Endothelial cell of umbilical vein (primary cell): ENCODE results near the gene AHNAK2. TPM values are rescaled to one million over a fixed set of nuclear protein-coding genes. Genes with fewer than 3 reads are reported as not detected.

Experiments used
- BruUV-seq: library from RNA; stranded (reverse); fragments of 400-500 nt; replicated peaks from 2 replicates; lab custom pipeline; 2021; lab: Mats Ljungman, UMichigan
- CTCF ChIA-PET: fragments of 300-600, 350-600 bp; sonication (Branson Sonifier 250); formaldehyde crosslinking; loops from one replicate; lab custom pipeline; 2021; ENCODE audit warnings: antibody characterized with exemption, inconsistent platforms; lab: Charles Lee
- POLR2A ChIA-PET: fragments of 300-600, 350-600 bp; sonication (Branson Sonifier 250); formaldehyde crosslinking; loops from one replicate; lab custom pipeline; 2021; ENCODE audit warnings: antibody characterized with exemption, inconsistent platforms; lab: Charles Lee
- DNase-seq: peaks from one replicate; pipeline ENCODE4 v3.0.0-alpha.2; 2011; ENCODE audit warnings: low read depth, low spot score
- FAIRE-seq: peaks from 2 replicates; lab custom pipeline; 2011; peaks lifted over from hg19 to GRCh38; lab: Jason Lieb, UNC
- H2AFZ ChIP-seq: 2 replicates; pipeline ENCODE4 v1.6.0; 2012; ENCODE audit warnings: low read depth, low read length, control low read depth, inconsistent platforms
- H3K27ac ChIP-seq: 2 replicates; pipeline ENCODE4 v1.5.1; 2011; ENCODE audit warnings: low read depth, mild to moderate bottlenecking, control low read depth, low read length, moderate library complexity; ENCODE audit not compliant: insufficient read depth
- H3K27me3 ChIP-seq, 2 experiments: 2 replicates each; pipeline versions ENCODE4 v1.6.0 to v1.6.1; 2011; ENCODE audit warnings: low read length in 2 of 2, mixed read lengths in 1 of 2; ENCODE audit not compliant: control insufficient read depth in 2 of 2, insufficient read depth in 2 of 2
- H3K36me3 ChIP-seq, 2 experiments: 2 replicates in 1 of 2; 3 replicates in 1 of 2; pipeline ENCODE4 v1.5.1; 2011; ENCODE audit warnings: low read length in 2 of 2, mild to moderate bottlenecking in 1 of 2, moderate library complexity in 1 of 2; ENCODE audit not compliant: control insufficient read depth in 2 of 2, insufficient read depth in 2 of 2; ENCODE audit errors: extremely low read depth in 1 of 2
- H3K4me1 ChIP-seq: 3 replicates; pipeline ENCODE4 v1.5.1; 2011; ENCODE audit warnings: mild to moderate bottlenecking, low read length; ENCODE audit not compliant: control insufficient read depth, insufficient read depth; ENCODE audit errors: extremely low read depth
- H3K4me2 ChIP-seq: 2 replicates; pipeline ENCODE4 v1.6.1; 2011; ENCODE audit warnings: low read length, control low read depth, mixed read lengths; ENCODE audit not compliant: insufficient read depth
- H3K4me3 ChIP-seq, 3 experiments: fragments of 200-600 bp in 1 of 3; sonication (generic), shearing (Covaris generic) in 1 of 3; replicated peaks in 1 of 3; 2 replicates each; pipeline ENCODE4 v1.5.1; 2011 to 2016; ENCODE audit warnings: control low read depth in 3 of 3, low read length in 3 of 3, mild to moderate bottlenecking in 2 of 3, inconsistent platforms in 1 of 3, low read depth in 1 of 3, moderate library complexity in 1 of 3; ENCODE audit not compliant: insufficient read depth in 1 of 3
- H3K79me2 ChIP-seq: 2 replicates; pipeline ENCODE4 v1.6.0; 2012; ENCODE audit warnings: low read length, inconsistent platforms; ENCODE audit not compliant: control insufficient read depth, insufficient read depth
- H3K9ac ChIP-seq: replicated peaks from 2 replicates; pipeline ENCODE3; 2011; ENCODE audit warnings: low read length, control low read depth; ENCODE audit not compliant: insufficient read depth; ENCODE audit errors: extremely low read depth
- H3K9me1 ChIP-seq: replicated peaks from 3 replicates; pipeline ENCODE4 v1.6.0; 2011; ENCODE audit warnings: mild to moderate bottlenecking, low read length; ENCODE audit not compliant: control insufficient read depth, insufficient read depth; ENCODE audit errors: extremely low read depth
- H3K9me3 ChIP-seq: replicated peaks from 2 replicates; pipeline ENCODE4 v1.5.1; 2012; ENCODE audit warnings: low read length, inconsistent platforms; ENCODE audit not compliant: control insufficient read depth, insufficient read depth
- H4K20me1 ChIP-seq: replicated peaks from 2 replicates; pipeline ENCODE3; 2011; ENCODE audit warnings: mild to moderate bottlenecking, low read length; ENCODE audit not compliant: control insufficient read depth, insufficient read depth; ENCODE audit errors: extremely low read depth
- CTCF ChIP-seq, 2 donors: IDR thresholded peaks; 1 replicate in 1 of 2; 2 replicates in 1 of 2; pipeline ENCODE4 v1.5.1; 2011; ENCODE audit warnings: low read length in 2 of 2, mild to moderate bottlenecking in 2 of 2, moderate library complexity in 2 of 2, control low read depth in 1 of 2, inconsistent platforms in 1 of 2, low read depth in 1 of 2; ENCODE audit not compliant: insufficient read depth in 1 of 2; ENCODE audit errors: extremely low read depth in 1 of 2
- EZH2 ChIP-seq: IDR thresholded peaks from 2 replicates; pipeline ENCODE4 v1.6.1; 2012; ENCODE audit warnings: borderline replicate concordance, low read depth, mild to moderate bottlenecking, moderate library complexity, low read length, inconsistent platforms; ENCODE audit not compliant: severe bottlenecking
- FOS ChIP-seq: IDR thresholded peaks from 2 replicates; pipeline ENCODE4 v1.6.1; 2011; ENCODE audit warnings: mild to moderate bottlenecking, low read length, moderate library complexity, borderline replicate concordance; ENCODE audit not compliant: insufficient read depth
- GATA2 ChIP-seq: IDR thresholded peaks from 2 replicates; pipeline ENCODE4 v1.7.0; 2011; ENCODE audit warnings: low read depth, mild to moderate bottlenecking, moderate library complexity, mixed read lengths, low read length; ENCODE audit not compliant: insufficient read length, insufficient read depth
- JUN ChIP-seq: IDR thresholded peaks from 2 replicates; pipeline ENCODE4 v1.6.1; 2011; ENCODE audit warnings: borderline replicate concordance, low read depth; ENCODE audit not compliant: insufficient read length, insufficient read depth
- MAX ChIP-seq: IDR thresholded peaks from 2 replicates; pipeline ENCODE4 v1.6.1; 2011; ENCODE audit not compliant: insufficient read depth, insufficient read length
- MYC ChIP-seq: IDR thresholded peaks from one replicate; pipeline ENCODE4 v1.6.1; 2011; ENCODE audit warnings: mild to moderate bottlenecking, low read depth, low read length
- POLR2A ChIP-seq: IDR thresholded peaks from 2 replicates; pipeline ENCODE4 v1.6.1; 2012; ENCODE audit warnings: low read depth, mild to moderate bottlenecking, control low read depth, low read length
- POLR2AphosphoS5 ChIP-seq: IDR thresholded peaks from 2 replicates; pipeline ENCODE4 v1.6.1; 2012; ENCODE audit warnings: low read depth, mild to moderate bottlenecking, control low read depth, low read length, moderate library complexity; ENCODE audit not compliant: insufficient read depth
- dilution Hi-C: fragments of 300-500 bp; cut with MboI; formaldehyde crosslinking; loops from one replicate; pipeline ENCODE4 v1.15.0; 2019; ENCODE audit warnings: low sequenced_read_pairs; ENCODE audit not compliant: extremely low pct_ligation_motif_present
- intact Hi-C: fragments of 100-400 bp; cut with micrococcal nuclease; formaldehyde crosslinking; loops from one replicate; pipeline ENCODE4 v1.10.0; 2022
- polyA plus RNA-seq, 4 experiments: library from polyadenylated mRNA; depleted of rRNA in 3 of 4; stranded (reverse) in 3 of 4; unstranded in 1 of 4; fragments of >200 nt; gene quantifications; 2 replicates each; pipeline versions ENCODE4 v1.2.1 to v1.2.3, GENCODE V29; 2011 to 2012; ENCODE audit warnings: missing spikeins in 1 of 4
- total RNA-seq: library from RNA; stranded (reverse); gene quantifications from 2 replicates; pipeline ENCODE4 v1.2.3, GENCODE V29; 2021

The AHNAK2 gene
- total and polyA plus RNA-seq, 2 donors (not counting 3 experiments of a cell fraction or from before 2014, with no cell fraction given), result 17.7 to 68.7 TPM

- H3K9ac ChIP-seq, result no peak overlapping the region
- DNase-seq, result no peak
- FAIRE-seq, result no peak
- H3K27me3 ChIP-seq, result no peaks in the 10 kb centered on the region
- no peaks in the 10 kb centered on the region for H3K9me3 ChIP-seq
- BruUV-seq, result no TSS peak
- no peaks in the 10 kb centered on the region for H4K20me1 ChIP-seq
- H3K4me1 ChIP-seq, result no peaks in the 10 kb centered on the region
- intact Hi-C loops (no loop called here), dilution Hi-C loops (no loop called here)
- ChIA-PET CTCF (no interaction called here), POLR2A (no interaction called here)
- H2AFZ ChIP-seq, result no peak overlapping the region
- TF ChIP-seq MYC (no peak), JUN (no peak), GATA2 (no peak), CTCF (IDR thresholded peaks at IDR 0.05; ENCODE audit: extremely low read depth in 1 of 2, insufficient read depth in 1 of 2, low read depth in 1 of 2, low read length in 2 of 2) (no peak), POLR2AphosphoS5 (no peak)
- peaks cover 0 to 2% of the 10 kb centered on the region in 2 experiments for H3K36me3 ChIP-seq
- H3K4me3 ChIP-seq, result no peak overlapping the region
- no peaks in the 10 kb centered on the region for H3K9me1 ChIP-seq
- H3K79me2 ChIP-seq, result no peaks in the 10 kb centered on the region
- no peak overlapping the region for H3K4me2 ChIP-seq
- H3K27ac ChIP-seq, result no peak overlapping the region
Observed at GRCh38 chr14:104992501-104992900, 14.3 kb upstream of the AHNAK2 start.

- no peak overlapping the region for H3K9ac ChIP-seq
- POLR2A ChIA-PET, result no interaction called here
- H3K4me2 ChIP-seq, result no peak overlapping the region
- intact Hi-C loops (no loop called here), dilution Hi-C loops (no loop called here)
- BruUV-seq, result no TSS peak
- H2AFZ ChIP-seq, result no peak overlapping the region
- H3K27me3 ChIP-seq, result no peaks in the 10 kb centered on the region
- H3K36me3 ChIP-seq, result peaks cover 0 to 2% of the 10 kb centered on the region in 2 experiments
- H3K9me1 ChIP-seq, result no peaks in the 10 kb centered on the region
- H4K20me1 ChIP-seq, result no peaks in the 10 kb centered on the region
- H3K27ac ChIP-seq, result no peak overlapping the region
- no peak for FAIRE-seq
- H3K4me1 ChIP-seq, result no peaks in the 10 kb centered on the region
- no peak for TF ChIP-seq FOS
- TF ChIP-seq CTCF (IDR thresholded peaks at IDR 0.05; ENCODE audit: extremely low read depth in 1 of 2, insufficient read depth in 1 of 2, low read depth in 1 of 2, low read length in 2 of 2), result no peak
- TF ChIP-seq POLR2AphosphoS5, result no peak
- TF ChIP-seq MAX, result no peak
- TF ChIP-seq POLR2A, result no peak
- TF ChIP-seq EZH2, result no peak
- TF ChIP-seq JUN, result no peak
- no peak for TF ChIP-seq MYC
- no peak for TF ChIP-seq GATA2
- DNase-seq, result no peak
- CTCF ChIA-PET, result no interaction called here
- no peaks in the 10 kb centered on the region for H3K9me3 ChIP-seq
- H3K4me3 ChIP-seq, result no peak overlapping the region
- no peaks in the 10 kb centered on the region for H3K79me2 ChIP-seq
Observed at GRCh38 chr14:104991896-104992230, 13.7 kb upstream of the AHNAK2 start.
